GM18867 (cell line): ENCODE data around the gene ROR2.
A peak's percentile ranks its signal among the peaks of the same experiment; 100 is the strongest.

Experiments used
- ATAC-seq: cut with Tn5 transposase; IDR thresholded peaks from one replicate; pipeline ENCODE4 v1.9.1; 2021; ENCODE audit warnings: mild to moderate bottlenecking, moderate library complexity; ENCODE audit not compliant: unreplicated experiment

ROR2 gene

GRCh38 chr9:91844701-91845291 lies 105.2 kb downstream of the ROR2 start:
- no peak for ATAC-seq

GRCh38 chr9:91844190-91844589 lies 105.8 kb downstream of the ROR2 start:
- ATAC-seq = no peak

GRCh38 chr9:91843623-91844148 lies 106.3 kb downstream of the ROR2 start:
- no peak for ATAC-seq

GRCh38 chr9:91843093-91843492 lies 106.9 kb downstream of the ROR2 start:
- no peak for ATAC-seq

DNA sequence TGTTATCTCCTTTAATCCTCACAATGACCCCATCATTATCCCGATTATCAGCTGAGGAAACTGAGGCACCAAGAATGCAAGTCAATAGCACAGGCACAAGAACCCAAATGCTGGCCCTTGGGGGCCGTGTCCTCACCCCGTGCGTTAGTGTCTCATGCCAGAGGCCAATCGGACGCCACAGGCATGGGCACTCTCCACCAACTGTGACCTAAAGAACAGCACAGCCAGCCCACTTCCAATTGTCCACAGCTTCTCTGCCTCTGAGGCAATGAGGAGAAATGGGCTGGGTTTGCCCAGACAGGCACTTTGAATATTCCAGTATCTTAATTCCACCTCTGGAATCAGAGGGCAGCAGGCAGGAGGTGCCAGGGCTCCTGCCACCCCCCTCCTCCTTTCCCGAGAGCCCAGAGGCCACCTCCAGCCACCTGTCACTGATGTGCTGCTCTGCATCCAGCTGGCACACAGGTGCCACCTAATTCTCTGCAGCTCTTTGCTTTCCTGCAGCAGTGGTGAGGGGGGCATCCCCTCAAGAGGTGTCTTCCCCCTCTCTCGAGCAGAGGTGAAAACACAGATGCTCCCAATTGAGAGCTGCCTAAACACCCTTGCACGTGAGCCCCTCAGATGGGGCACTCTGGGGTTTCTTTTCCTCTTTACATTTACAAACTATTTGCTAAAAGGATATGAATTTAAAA lies 107.5 kb downstream of the ROR2 start:
- ATAC-seq = no peak

DNA sequence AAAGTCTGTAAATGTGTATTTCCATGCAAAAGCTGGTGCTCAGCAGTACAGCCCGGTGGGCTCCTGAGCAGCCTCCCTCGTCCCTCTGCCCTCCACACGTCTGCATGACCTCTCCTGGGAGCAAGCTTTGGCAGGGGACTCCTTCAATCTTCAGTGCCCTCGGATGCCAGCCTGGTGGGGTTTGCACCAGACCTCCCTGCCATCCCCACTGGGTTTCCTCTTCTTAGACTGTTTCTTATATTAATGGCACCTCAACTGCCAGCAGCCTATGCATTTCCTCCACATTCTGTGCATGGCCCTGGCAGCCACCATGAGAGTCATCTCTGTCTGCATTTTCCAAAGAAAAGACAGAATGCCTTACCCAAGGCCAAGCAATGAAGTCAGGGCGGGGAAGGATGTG lies 108.4 kb downstream of the ROR2 start:
- no peak for ATAC-seq

DNA sequence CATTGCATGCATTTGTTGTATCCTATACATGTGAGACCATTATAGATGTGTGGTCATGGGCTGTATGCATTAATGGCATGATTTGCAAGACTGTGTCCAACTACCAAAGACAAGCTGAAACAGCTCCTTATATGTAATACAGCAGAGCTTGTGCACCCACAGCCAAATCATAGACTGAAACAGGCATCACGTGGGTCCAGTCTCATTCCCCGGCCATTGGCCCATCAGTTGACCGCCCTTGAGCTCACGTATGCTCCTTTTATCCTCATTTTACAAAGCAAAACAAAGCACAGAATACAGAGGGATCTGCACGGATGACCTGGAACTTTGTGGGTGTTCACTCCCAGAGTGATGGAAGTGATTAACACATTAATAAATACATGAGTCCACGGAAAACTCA lies 109.1 kb downstream of the ROR2 start:
- ATAC-seq = no peak

DNA sequence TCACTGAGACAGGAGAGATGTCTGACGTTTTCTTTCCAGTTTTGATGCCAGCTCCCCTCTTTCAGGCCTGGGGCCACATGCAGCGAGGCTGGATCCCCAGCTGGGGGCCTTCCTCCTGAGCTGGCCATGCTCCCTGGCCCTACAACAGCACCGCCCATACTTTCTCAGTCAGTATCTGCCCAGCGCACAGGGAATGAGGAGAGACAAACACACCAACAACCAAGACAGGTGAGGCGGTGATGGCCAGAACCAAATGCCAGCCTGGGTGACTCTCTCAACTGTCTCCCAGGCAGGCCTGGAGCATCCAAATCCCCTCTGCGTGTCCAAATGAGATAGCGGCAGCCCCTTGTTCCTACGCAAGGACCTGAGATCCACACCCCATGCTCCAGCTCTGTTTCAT lies 109.6 kb downstream of the ROR2 start:
- ATAC-seq = no peak

DNA sequence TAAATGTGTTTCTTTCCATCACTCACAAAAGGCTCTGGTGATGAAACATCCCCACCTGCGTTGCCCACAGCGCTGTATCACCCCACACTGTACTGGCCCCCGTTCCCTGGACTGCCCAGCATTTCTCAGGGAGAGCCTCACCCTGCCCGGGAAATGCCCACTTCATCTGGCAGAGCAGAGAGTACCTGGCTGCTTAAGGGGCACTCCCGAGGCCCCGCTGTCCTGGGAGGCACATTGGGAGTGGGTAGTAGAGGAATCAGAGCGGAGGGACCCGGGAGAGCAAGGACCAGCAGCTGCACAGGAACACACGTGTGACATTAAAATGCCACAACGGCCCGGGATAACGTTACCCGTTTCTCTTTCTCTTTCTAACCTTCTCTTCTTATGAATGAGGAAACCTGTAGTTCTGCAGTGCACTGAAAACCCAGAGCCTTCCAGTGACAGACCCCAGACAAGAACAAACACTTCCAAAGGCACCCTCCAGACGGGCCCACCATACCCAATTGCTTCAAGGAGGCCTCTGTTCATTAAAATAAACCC lies 110.0 kb downstream of the ROR2 start:
- peak; percentile 54 for ATAC-seq

- no peak for ATAC-seq
Observed at GRCh38 chr9:91837981-91838731, 111.9 kb downstream of the ROR2 start.

- ATAC-seq = no peak
Observed at GRCh38 chr9:91836515-91836914, 113.5 kb downstream of the ROR2 start.

- ATAC-seq = no peak
Observed at GRCh38 chr9:91835632-91836031, 114.4 kb downstream of the ROR2 start.

GRCh38 chr9:91835216-91835615 lies 114.8 kb downstream of the ROR2 start:
- ATAC-seq = no peak

GRCh38 chr9:91834740-91835139 lies 115.3 kb downstream of the ROR2 start:
- ATAC-seq = no peak

GRCh38 chr9:91833878-91834255 lies 116.2 kb downstream of the ROR2 start:
- ATAC-seq = no peak

GRCh38 chr9:91833096-91833877 lies 116.7 kb downstream of the ROR2 start:
- ATAC-seq = no peak

DNA sequence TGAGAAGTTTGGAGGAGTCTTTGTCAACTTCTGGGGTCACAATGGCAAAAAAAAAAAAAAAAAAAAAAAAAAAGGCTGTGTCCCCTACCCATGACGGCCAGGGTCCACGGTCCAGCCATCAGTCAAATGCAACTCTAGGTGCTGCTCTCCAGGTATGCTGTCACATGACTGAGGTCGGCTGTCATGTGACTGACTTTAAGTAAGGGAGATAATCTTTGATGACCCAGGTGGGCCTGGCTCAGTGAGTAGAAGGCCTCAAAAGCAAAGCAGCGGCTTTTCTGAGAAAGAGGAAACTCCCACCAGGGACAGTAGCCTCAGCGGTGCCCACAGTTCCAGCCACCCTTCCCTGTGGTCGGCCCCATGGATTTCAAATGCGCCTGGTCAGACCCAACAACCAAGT lies 117.7 kb downstream of the ROR2 start:
- no peak for ATAC-seq

GRCh38 chr9:91825866-91826265 lies 124.2 kb downstream of the ROR2 start:
- no peak for ATAC-seq

- ATAC-seq = no peak
Observed at GRCh38 chr9:91825422-91825821, 124.6 kb downstream of the ROR2 start.

GRCh38 chr9:91824601-91825305 lies 125.3 kb downstream of the ROR2 start:
- no peak for ATAC-seq
